VCaP (cell line): ENCODE measurements around the gene AHCYL1.

Experiments used
- H3K27ac ChIP-seq: fragments of 450-650 bp; 2 replicates; pipeline ENCODE4 v1.5.1; 2017
- CTCF ChIP-seq: fragments of 450-650 bp; conservative IDR thresholded peaks from 2 replicates; pipeline ENCODE4 v1.5.1; 2017; ENCODE audit warnings: mild to moderate bottlenecking, moderate library complexity

AHCYL1 gene

GRCh38 chr1:110002695-110003094 is 18.1 kb downstream of the AHCYL1 start:
- no peak overlapping the region for H3K27ac ChIP-seq
- no peak for TF ChIP-seq CTCF

GRCh38 chr1:110003747-110004428 is 19.3 kb downstream of the AHCYL1 start:
- H3K27ac ChIP-seq, result no peak overlapping the region
- TF ChIP-seq CTCF, result no peak

- TF ChIP-seq CTCF, result no peak
- H3K27ac ChIP-seq, result no peak overlapping the region
Observed at GRCh38 chr1:110004583-110004982, 20.0 kb downstream of the AHCYL1 start.

GRCh38 chr1:110005971-110006370 is 21.4 kb downstream of the AHCYL1 start:
- no peak overlapping the region; the same call in 1 of the 2 replicates for H3K27ac ChIP-seq
- no peak for TF ChIP-seq CTCF

- peak overlapping the region; percentile 42 for H3K27ac ChIP-seq
- no peak for TF ChIP-seq CTCF
Observed at GRCh38 chr1:110006516-110006915, 22.0 kb downstream of the AHCYL1 start.

GRCh38 chr1:110007046-110007830 is 22.7 kb downstream of the AHCYL1 start:
- H3K27ac ChIP-seq, result peak overlapping the region; percentile 42

More at GRCh38 chr1:110007046-110007830, 22.7 kb downstream of the AHCYL1 start:
- no peak for TF ChIP-seq CTCF
